ENCODE results near the gene KIF20B. TPM values are rescaled to one million over a fixed set of nuclear protein-coding genes. Genes with fewer than 3 reads are reported as not detected.

Gene KIF20B
- total and polyA plus RNA-seq, 2 of the 13 experiments (the other 11 are each of a cell fraction or from before 2014, with no cell fraction given): 3.5 to 38.6 TPM

GRCh38 chr10:89705466-89705865, 4.1 kb downstream of the KIF20B start:
- no peak for FAIRE-seq
- no peak for ATAC-seq
- Histone ChIP-seq H3K27ac (ENCODE audit: extremely low read length, insufficient read depth, low read length) (no peak overlapping the region), H3K4me1 (ENCODE audit: insufficient read depth, low read length) (peaks cover 56% of the 10 kb centered on the region), H3K4me3 (replicated peaks in 1 of 3; ENCODE audit: insufficient read depth in 1 of 3, low read depth in 2 of 3, low read length in 3 of 3) (no peak overlapping the region; a peak in 1 of 6 replicates), H3K27me3 (ENCODE audit: control insufficient read depth in 1 of 2, insufficient read depth in 2 of 2, low read length in 2 of 2) (peaks cover 0 to 7% of the 10 kb centered on the region in 2 experiments; a peak in 1 of 5 replicates), H3K9me3 (ENCODE audit: low read length) (no peaks in the 10 kb centered on the region), H2AFZ (ENCODE audit: low read length) (no peak overlapping the region), H3K79me2 (ENCODE audit: insufficient read depth, low read length) (peaks cover 88% of the 10 kb centered on the region), H3K4me2 (ENCODE audit: low read depth, low read length) (peak overlapping the region; percentile 25; the same call in 1 of the 2 replicates), H4K20me1 (ENCODE audit: insufficient read depth, low read length) (no peaks in the 10 kb centered on the region), H3K9ac (ENCODE audit: insufficient read depth, low read depth, low read length) (no peak overlapping the region), H3K36me3 (replicated peaks in 1 of 2; ENCODE audit: control insufficient read depth in 1 of 2, insufficient read depth in 2 of 2, low read length in 2 of 2) (0 out of 5 replicates have a peak, but pooled peaks cover 0 to 1% of the 10 kb centered on the region in 2 experiments)
- intact Hi-C loops (cut with micrococcal nuclease; ENCODE audit: unreplicated experiment): no loop called here
- no peak for TF ChIP-seq ZNF883 (CRISPR knock-in tag; IDR thresholded peaks at IDR 0.05; ENCODE audit: not compliant biosample characterization)
- no peak for TF ChIP-seq ZNF792 (CRISPR knock-in tag; IDR thresholded peaks at IDR 0.05)
- TF ChIP-seq ZNF558 (CRISPR knock-in tag; IDR thresholded peaks at IDR 0.05; ENCODE audit: borderline replicate concordance): no peak
- TF ChIP-seq FOSL1 (CRISPR knock-in tag; IDR thresholded peaks at IDR 0.05; ENCODE audit: borderline replicate concordance): no peak
- no peak for TF ChIP-seq SMARCC2 (IDR thresholded peaks at IDR 0.05)
- TF ChIP-seq KLF12 (CRISPR knock-in tag; IDR thresholded peaks at IDR 0.05; ENCODE audit: borderline replicate concordance): no peak
- TF ChIP-seq, protein P1, sequence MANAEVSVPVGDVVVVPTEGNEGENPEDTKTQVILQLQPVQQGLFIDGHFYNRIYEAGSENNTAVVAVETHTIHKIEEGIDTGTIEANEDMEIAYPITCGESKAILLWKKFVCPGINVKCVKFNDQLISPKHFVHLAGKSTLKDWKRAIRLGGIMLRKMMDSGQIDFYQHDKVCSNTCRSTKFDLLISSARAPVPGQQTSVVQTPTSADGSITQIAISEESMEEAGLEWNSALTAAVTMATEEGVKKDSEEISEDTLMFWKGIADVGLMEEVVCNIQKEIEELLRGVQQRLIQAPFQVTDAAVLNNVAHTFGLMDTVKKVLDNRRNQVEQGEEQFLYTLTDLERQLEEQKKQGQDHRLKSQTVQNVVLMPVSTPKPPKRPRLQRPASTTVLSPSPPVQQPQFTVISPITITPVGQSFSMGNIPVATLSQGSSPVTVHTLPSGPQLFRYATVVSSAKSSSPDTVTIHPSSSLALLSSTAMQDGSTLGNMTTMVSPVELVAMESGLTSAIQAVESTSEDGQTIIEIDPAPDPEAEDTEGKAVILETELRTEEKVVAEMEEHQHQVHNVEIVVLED (CRISPR knock-in tag; IDR thresholded peaks at IDR 0.05; ENCODE audit: borderline replicate concordance): no peak
- no peak for TF ChIP-seq ZNF335 (CRISPR knock-in tag; IDR thresholded peaks at IDR 0.05)
- no peak for TF ChIP-seq HMGXB4 (CRISPR knock-in tag; IDR thresholded peaks at IDR 0.05; ENCODE audit: borderline replicate concordance in 1 of 2, low read depth in 1 of 2)
- in situ Hi-C loops (cut with HindIII; ENCODE audit: extremely low pct_ligation_motif_present, low pct_unique_long_range_greater_than_20kb): no loop called here
- ChIA-PET POLR2A (interaction anchor here (1.0 kb wide), 1 partner anchor 62 kb away, joined by 3 read pairs; no protein-coding TSS in a partner anchor), CTCF (ENCODE audit: low intra/inter-chr PET ratio, low total read pairs) (no interaction called here)
- no TSS peak for BruUV-seq (replicated peaks)
- 87% methylated on average over 3 of the region's 3 CpGs for WGBS (ENCODE audit: low lambda C conversion rate)
- no peak for DNase-seq (ENCODE audit: low spot score)
